HCT116 (cell line): ENCODE measurements around the gene COX7A2L. TPM values are rescaled to one million over a fixed set of nuclear protein-coding genes. Genes with fewer than 3 reads are reported as not detected.

Source experiments
- ATAC-seq: fragments of 200-7000 bp; cut with Tn5 transposase; 2 replicates; pipeline ENCODE4 v1.9.1; 2020; ENCODE audit warnings: mild to moderate bottlenecking, moderate library complexity
- BruUV-seq: library from RNA; stranded (reverse); fragments of 400-500 nt; replicated peaks from 2 replicates; lab custom pipeline; 2021; lab: Mats Ljungman, UMichigan
- CTCF ChIA-PET: fragments of 300-600 bp; sonication (Branson Sonifier 250); formaldehyde crosslinking; loops from one replicate; lab custom pipeline; 2021; ENCODE audit warnings: antibody characterized with exemption; lab: Charles Lee
- POLR2A ChIA-PET: fragments of 300-600, 350-600 bp; sonication (Branson Sonifier 250); formaldehyde crosslinking; loops from one replicate; lab custom pipeline; 2021; ENCODE audit warnings: antibody characterized with exemption; lab: Charles Lee
- RAD21 ChIA-PET, 2 experiments: fragments of 300-600 bp; sonication (Branson Sonifier 250); formaldehyde crosslinking; loops; one replicate each; lab custom pipeline; 2023; ENCODE audit warnings: low total read pairs in 2 of 2; ENCODE audit not compliant: uncharacterized antibody in 2 of 2, unreplicated experiment in 2 of 2, low non-redundant PET in 1 of 2; lab: Charles Lee
- DNase-seq: peaks from one replicate; pipeline ENCODE4 v3.0.0-alpha.2; 2010; ENCODE audit warnings: low read depth, low spot score
- H2AFZ ChIP-seq: fragments of 200-600 bp; shearing (Covaris generic), sonication (generic); 2 replicates; pipeline ENCODE4 v1.6.1; 2017; ENCODE audit warnings: low read depth, mixed run types, mixed read lengths, antibody characterized with exemption, low read length; ENCODE audit not compliant: poor library complexity, severe bottlenecking
- H3K27ac ChIP-seq: 2 replicates; pipeline ENCODE4 v1.5.1; 2012; ENCODE audit warnings: low read depth, low read length
- H3K27me3 ChIP-seq: fragments of 200-600 bp; sonication (generic); 2 replicates; pipeline ENCODE4 v1.6.1; 2016; ENCODE audit warnings: mixed run types, low read length, mixed read lengths; ENCODE audit not compliant: insufficient read depth
- H3K36me3 ChIP-seq, 2 experiments: fragments of 200-500 bp in 1 of 2; fragments of 200-600 bp in 1 of 2; sonication (Bioruptor generic) in 1 of 2; sonication (generic) in 1 of 2; 2 replicates each; pipeline versions ENCODE4 v1.5.1 to v1.6.1; 2014 to 2016; ENCODE audit warnings: low read length in 2 of 2, inconsistent platforms in 1 of 2, mixed read lengths in 1 of 2, mixed run types in 1 of 2; ENCODE audit not compliant: insufficient read depth in 2 of 2, control insufficient read depth in 1 of 2
- H3K4me1 ChIP-seq, 2 experiments: fragments of 200-600 bp in 1 of 2; sonication (generic) in 1 of 2; 2 replicates each; pipeline versions ENCODE4 v1.5.1 to v1.6.1; 2012 to 2017; ENCODE audit warnings: low read length in 2 of 2, inconsistent platforms in 1 of 2, mild to moderate bottlenecking in 1 of 2, mixed read lengths in 1 of 2, mixed run types in 1 of 2, moderate library complexity in 1 of 2; ENCODE audit not compliant: insufficient read depth in 2 of 2, control insufficient read depth in 1 of 2
- H3K4me2 ChIP-seq: fragments of 200-600 bp; sonication (generic); 2 replicates; pipeline ENCODE4 v1.6.1; 2017; ENCODE audit warnings: mixed run types, low read length, mixed read lengths
- H3K4me3 ChIP-seq, 2 experiments: fragments of 200-600 bp in 1 of 2; sonication (generic) in 1 of 2; replicated peaks in 1 of 2; 2 replicates each; pipeline ENCODE4 v1.5.1; 2011 to 2016; ENCODE audit warnings: low read length in 2 of 2, control low read depth in 1 of 2, low read depth in 1 of 2, mild to moderate bottlenecking in 1 of 2, mixed read lengths in 1 of 2, mixed run types in 1 of 2
- H3K79me2 ChIP-seq: fragments of 200-600 bp; sonication (generic); 2 replicates; pipeline ENCODE4 v1.6.1; 2017; ENCODE audit warnings: mild to moderate bottlenecking, mixed run types, low read length, moderate library complexity, mixed read lengths; ENCODE audit not compliant: insufficient read depth
- H3K9ac ChIP-seq: fragments of 200-600 bp; sonication (generic); 2 replicates; pipeline ENCODE4 v1.6.1; 2016; ENCODE audit warnings: low read length, mixed read lengths
- H3K9me2 ChIP-seq: fragments of 200-600 bp; sonication (generic), shearing (Covaris generic); 2 replicates; pipeline ENCODE4 v1.6.1; 2017; ENCODE audit warnings: mixed run types, mild to moderate bottlenecking, moderate library complexity; ENCODE audit not compliant: insufficient read depth
- H3K9me3 ChIP-seq, 2 experiments: fragments of 200-500 bp in 1 of 2; fragments of 200-600 bp in 1 of 2; sonication (Bioruptor generic) in 1 of 2; sonication (generic) in 1 of 2; 2 replicates each; pipeline ENCODE4 v1.6.1; 2014 to 2017; ENCODE audit warnings: low read length in 2 of 2, mixed read lengths in 2 of 2, inconsistent platforms in 1 of 2, low read depth in 1 of 2, mild to moderate bottlenecking in 1 of 2, mixed run types in 1 of 2, moderate library complexity in 1 of 2; ENCODE audit not compliant: control insufficient read depth in 1 of 2, insufficient read depth in 1 of 2
- H4K20me1 ChIP-seq: fragments of 200-600 bp; sonication (generic), shearing (Covaris generic); 2 replicates; pipeline ENCODE4 v1.6.1; 2017; ENCODE audit warnings: mixed run types, mild to moderate bottlenecking, moderate library complexity; ENCODE audit not compliant: insufficient read depth
- EGR1 ChIP-seq: IDR thresholded peaks from 2 replicates; pipeline ENCODE4 v1.6.1; 2012; ENCODE audit warnings: low read depth
- EZH2 ChIP-seq: fragments of 200-600 bp; sonication (generic); IDR thresholded peaks from 2 replicates; pipeline ENCODE4 v1.6.1; 2017; ENCODE audit warnings: antibody characterized with exemption, mixed run types
- RAD21 ChIP-seq: IDR thresholded peaks from 2 replicates; pipeline ENCODE4 v1.6.1; 2012; ENCODE audit warnings: low read depth, mild to moderate bottlenecking
- SRF ChIP-seq: IDR thresholded peaks from 2 replicates; pipeline ENCODE4 v1.6.1; 2012; ENCODE audit warnings: low read depth
- YY1 ChIP-seq: IDR thresholded peaks from 2 replicates; pipeline ENCODE4 v1.6.1; 2011; ENCODE audit warnings: low read length, low read depth, moderate library complexity, mild to moderate bottlenecking; ENCODE audit not compliant: insufficient replicate concordance; ENCODE audit errors: extremely low read depth
- ZNF274 ChIP-seq: fragments of 200-500 bp; sonication (Bioruptor generic); IDR thresholded peaks from 2 replicates; pipeline ENCODE4 v1.6.1; 2014; ENCODE audit warnings: mild to moderate bottlenecking, low read depth, low read length, inconsistent platforms
- intact Hi-C: fragments of 100-400 bp; cut with micrococcal nuclease; formaldehyde crosslinking; loops from 2 replicates; pipeline ENCODE4 v1.10.0; 2022
- total RNA-seq: library from RNA; stranded (reverse); gene quantifications from one replicate; pipeline ENCODE4 v1.2.1, GENCODE V29; 2021; ENCODE audit not compliant: unreplicated experiment
- TF ChIP-seq, protein P1 (sequence below): IDR thresholded peaks from 2 replicates; pipeline ENCODE4 v1.6.1; 2012; ENCODE audit warnings: low read depth

COX7A2L gene
- total RNA-seq, 1 experiment from 2014 or later: 104 TPM

GRCh38 chr2:42332575-42332974 is 28.4 kb downstream of the COX7A2L start:
- Histone ChIP-seq H3K4me3 (no peak overlapping the region), H3K9me3 (no peaks in the 10 kb centered on the region), H3K4me1 (no peaks in the 10 kb centered on the region), H3K9me2 (no peaks in the 10 kb centered on the region), H3K9ac (no peak overlapping the region), H2AFZ (no peak overlapping the region), H3K4me2 (no peak overlapping the region), H4K20me1 (no peaks in the 10 kb centered on the region), H3K27me3 (no peaks in the 10 kb centered on the region), H3K79me2 (no peaks in the 10 kb centered on the region), H3K27ac (no peak overlapping the region), H3K36me3 (peaks cover 11 to 43% of the 10 kb centered on the region in 2 experiments)
- no TSS peak for BruUV-seq
- intact Hi-C loops: no loop called here
- DNase-seq (no peak), ATAC-seq (no peak)
- CTCF ChIA-PET: no interaction called here
- POLR2A ChIA-PET: no interaction called here
- RAD21 ChIA-PET: no interaction called here
- TF ChIP-seq, protein P1, sequence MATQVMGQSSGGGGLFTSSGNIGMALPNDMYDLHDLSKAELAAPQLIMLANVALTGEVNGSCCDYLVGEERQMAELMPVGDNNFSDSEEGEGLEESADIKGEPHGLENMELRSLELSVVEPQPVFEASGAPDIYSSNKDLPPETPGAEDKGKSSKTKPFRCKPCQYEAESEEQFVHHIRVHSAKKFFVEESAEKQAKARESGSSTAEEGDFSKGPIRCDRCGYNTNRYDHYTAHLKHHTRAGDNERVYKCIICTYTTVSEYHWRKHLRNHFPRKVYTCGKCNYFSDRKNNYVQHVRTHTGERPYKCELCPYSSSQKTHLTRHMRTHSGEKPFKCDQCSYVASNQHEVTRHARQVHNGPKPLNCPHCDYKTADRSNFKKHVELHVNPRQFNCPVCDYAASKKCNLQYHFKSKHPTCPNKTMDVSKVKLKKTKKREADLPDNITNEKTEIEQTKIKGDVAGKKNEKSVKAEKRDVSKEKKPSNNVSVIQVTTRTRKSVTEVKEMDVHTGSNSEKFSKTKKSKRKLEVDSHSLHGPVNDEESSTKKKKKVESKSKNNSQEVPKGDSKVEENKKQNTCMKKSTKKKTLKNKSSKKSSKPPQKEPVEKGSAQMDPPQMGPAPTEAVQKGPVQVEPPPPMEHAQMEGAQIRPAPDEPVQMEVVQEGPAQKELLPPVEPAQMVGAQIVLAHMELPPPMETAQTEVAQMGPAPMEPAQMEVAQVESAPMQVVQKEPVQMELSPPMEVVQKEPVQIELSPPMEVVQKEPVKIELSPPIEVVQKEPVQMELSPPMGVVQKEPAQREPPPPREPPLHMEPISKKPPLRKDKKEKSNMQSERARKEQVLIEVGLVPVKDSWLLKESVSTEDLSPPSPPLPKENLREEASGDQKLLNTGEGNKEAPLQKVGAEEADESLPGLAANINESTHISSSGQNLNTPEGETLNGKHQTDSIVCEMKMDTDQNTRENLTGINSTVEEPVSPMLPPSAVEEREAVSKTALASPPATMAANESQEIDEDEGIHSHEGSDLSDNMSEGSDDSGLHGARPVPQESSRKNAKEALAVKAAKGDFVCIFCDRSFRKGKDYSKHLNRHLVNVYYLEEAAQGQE: no peak
- TF ChIP-seq RAD21 (no peak), YY1 (no peak), EZH2 (no peak), ZNF274 (no peak), SRF (no peak), EGR1 (no peak)
